Gastrocnemius medialis (tissue), 4 donors: ENCODE results near the gene KIAA1549.

Experiments used
- POLR2A ChIP-seq, 2 donors: fragments of 450-650 bp; IDR thresholded peaks; one replicate each; pipeline ENCODE4 v1.6.1; 2017; ENCODE audit warnings: antibody characterized with exemption in 2 of 2, mild to moderate bottlenecking in 2 of 2, moderate library complexity in 2 of 2
- TF ChIP-seq, protein P1 (sequence below), 5 experiments: fragments of 450-650 bp in 3 of 5; fragments of 200-600 bp in 2 of 5; sonication (generic) in 2 of 5; IDR thresholded peaks in 4 of 5; conservative IDR thresholded peaks in 1 of 5; 1 replicate in 4 of 5; 2 replicates in 1 of 5; pipeline ENCODE4 v1.5.1; 2016 to 2019; ENCODE audit warnings: antibody characterized with exemption in 5 of 5, mild to moderate bottlenecking in 3 of 5, moderate library complexity in 3 of 5

GRCh38 chr7:138887872-138888656 lies 93.1 kb downstream of the KIAA1549 start:
- TF ChIP-seq POLR2A (IDR thresholded peaks at IDR 0.05) = no peak
- TF ChIP-seq, protein P1, sequence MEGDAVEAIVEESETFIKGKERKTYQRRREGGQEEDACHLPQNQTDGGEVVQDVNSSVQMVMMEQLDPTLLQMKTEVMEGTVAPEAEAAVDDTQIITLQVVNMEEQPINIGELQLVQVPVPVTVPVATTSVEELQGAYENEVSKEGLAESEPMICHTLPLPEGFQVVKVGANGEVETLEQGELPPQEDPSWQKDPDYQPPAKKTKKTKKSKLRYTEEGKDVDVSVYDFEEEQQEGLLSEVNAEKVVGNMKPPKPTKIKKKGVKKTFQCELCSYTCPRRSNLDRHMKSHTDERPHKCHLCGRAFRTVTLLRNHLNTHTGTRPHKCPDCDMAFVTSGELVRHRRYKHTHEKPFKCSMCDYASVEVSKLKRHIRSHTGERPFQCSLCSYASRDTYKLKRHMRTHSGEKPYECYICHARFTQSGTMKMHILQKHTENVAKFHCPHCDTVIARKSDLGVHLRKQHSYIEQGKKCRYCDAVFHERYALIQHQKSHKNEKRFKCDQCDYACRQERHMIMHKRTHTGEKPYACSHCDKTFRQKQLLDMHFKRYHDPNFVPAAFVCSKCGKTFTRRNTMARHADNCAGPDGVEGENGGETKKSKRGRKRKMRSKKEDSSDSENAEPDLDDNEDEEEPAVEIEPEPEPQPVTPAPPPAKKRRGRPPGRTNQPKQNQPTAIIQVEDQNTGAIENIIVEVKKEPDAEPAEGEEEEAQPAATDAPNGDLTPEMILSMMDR (IDR thresholded peaks at IDR 0.05 in 4 of 5, conservative IDR thresholded peaks at IDR 0.05 in 1 of 5) = no peak
